Fibroblast of skin of right biceps (primary cell): ENCODE measurements around the gene POM121C.
"Not testable (repeated sequence)": the region's sequence is repeated elsewhere in the genome, so short reads cannot be mapped to it uniquely, and the experiment has no call there.

Source experiments
- DNase-seq: peaks from one replicate; pipeline ENCODE4 v3.0.0-alpha.2; 2013

POM121C gene

GRCh38 chr7:75374519-75375317 is 111.4 kb downstream of the POM121C start:
- DNase-seq: not testable (repeated sequence)

- not testable (repeated sequence) for DNase-seq
Measured at GRCh38 chr7:75374144-75374518, 112.0 kb downstream of the POM121C start.

GRCh38 chr7:75367313-75367712 is 118.8 kb downstream of the POM121C start:
- DNase-seq: not testable (repeated sequence)
